Aorta (tissue), 5 donors: Measurements from ENCODE around the gene TBX6. TPM values are rescaled to one million over a fixed set of nuclear protein-coding genes. Genes with fewer than 3 reads are reported as not detected.

Experiments used
- ATAC-seq: fragments of 200-7000 bp; cut with Tn5 transposase; one replicate; pipeline ENCODE4 v1.9.1; 2022; ENCODE audit warnings: moderate library complexity; ENCODE audit not compliant: low FRiP score
- DNase-seq, 2 donors: peaks; one replicate each; pipeline ENCODE4 v3.0.0-alpha.2; 2020
- H3K27ac ChIP-seq, 2 donors: one replicate each; pipeline ENCODE4 v1.5.1; 2013; ENCODE audit warnings: low read length in 2 of 2, mild to moderate bottlenecking in 2 of 2, moderate library complexity in 2 of 2, control low read depth in 1 of 2, inconsistent platforms in 1 of 2, low read depth in 1 of 2
- H3K27me3 ChIP-seq, 2 donors: one replicate each; pipeline ENCODE4 v1.6.1; 2013; ENCODE audit warnings: control low read depth in 1 of 2, low read length in 1 of 2, mild to moderate bottlenecking in 1 of 2, moderate library complexity in 1 of 2; ENCODE audit not compliant: insufficient read depth in 2 of 2, control insufficient read depth in 1 of 2
- H3K36me3 ChIP-seq, 2 donors: one replicate each; pipeline ENCODE4 v1.6.1; 2013; ENCODE audit warnings: control low read depth in 1 of 2, low read length in 1 of 2, mild to moderate bottlenecking in 1 of 2; ENCODE audit not compliant: insufficient read depth in 2 of 2, control insufficient read depth in 1 of 2
- H3K4me1 ChIP-seq, 2 donors: one replicate each; pipeline ENCODE4 v1.6.1; 2013; ENCODE audit warnings: low read length in 2 of 2, control low read depth in 1 of 2, mild to moderate bottlenecking in 1 of 2, moderate library complexity in 1 of 2; ENCODE audit not compliant: insufficient read depth in 2 of 2, control insufficient read depth in 1 of 2
- H3K4me3 ChIP-seq, 2 donors: one replicate each; pipeline ENCODE4 v1.5.1; 2013; ENCODE audit warnings: low read length in 2 of 2, control low read depth in 1 of 2, mild to moderate bottlenecking in 1 of 2
- H3K9me3 ChIP-seq: one replicate; pipeline ENCODE4 v1.6.1; 2013; ENCODE audit warnings: mild to moderate bottlenecking, low read length; ENCODE audit not compliant: control insufficient read depth
- WGBS, 2 donors: extraction: QIAGEN DNeasy Blood & Tissue Kit; methylation state at CpG; one replicate each; pipeline ENCODE4 v1.1.7; 2013; 5-methylcytosine and 5-hydroxymethylcytosine counted together
- intact Hi-C, 2 donors: fragments of 100-400 bp; cut with DNase I; formaldehyde crosslinking; loops; one replicate each; pipeline versions ENCODE4 v1.14.2 to v1.15.0; 2022
- polyA plus RNA-seq, 2 donors: library from polyadenylated mRNA; stranded (reverse); fragments of 200-250 nt; gene quantifications; one replicate each; pipeline ENCODE4 v1.2.3, GENCODE V29; 2013
- total RNA-seq, 2 donors: library from RNA; stranded (reverse); fragmentation: NEBNext Ultra II Directional; extraction: Animal tissue kit (Norgen Biotek cat#: 25700); gene quantifications; one replicate each; pipeline ENCODE4 v1.2.1, GENCODE V29; 2021
- donor health status: healthy with polysubstance abuse.
- donor health status: Bipolar disorder and iron deficiency.
- donor health status: DM: no; HTN: no; CAD: no.
- donor health status: DM: no; HTN: no; CAD: no.
- donor health status: DM: yes; HTN: yes; CAD: no.

Gene TBX6
- total and polyA plus RNA-seq, 4 donors, result 0.62 to 1.7 (median 1.4) TPM; not detected in 1

DNA sequence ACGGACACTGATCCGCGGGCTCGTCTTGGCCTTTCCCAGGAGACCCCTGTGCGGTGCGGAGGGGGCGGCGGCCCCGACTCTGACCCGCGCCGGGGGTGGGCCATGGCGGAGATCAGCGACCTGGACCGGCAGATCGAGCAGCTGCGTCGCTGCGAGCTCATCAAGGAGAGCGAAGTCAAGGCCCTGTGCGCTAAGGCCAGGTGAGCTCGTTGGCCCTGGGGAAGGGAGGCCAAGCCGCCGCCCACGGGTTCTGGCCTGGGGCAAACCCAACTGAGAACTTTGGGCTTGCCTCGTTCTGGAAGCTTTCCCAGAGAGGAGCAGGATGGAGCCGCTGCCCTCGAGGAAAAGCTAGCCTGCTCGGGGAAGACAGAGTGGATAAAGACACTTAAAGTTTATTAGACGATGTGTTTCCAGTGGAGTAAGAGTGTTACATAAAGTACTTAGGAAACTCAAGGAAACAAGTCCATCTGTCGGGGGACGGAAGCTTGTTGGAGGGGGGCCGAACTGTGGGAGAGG is 15.4 kb downstream of the TBX6 start:
- intact Hi-C loops, result no loop called here
- H3K36me3 ChIP-seq, result no peaks in the 10 kb centered on the region
- H3K27me3 ChIP-seq, result no peaks in the 10 kb centered on the region
- 2 to 3% methylated on average over 33 of the region's 33 CpGs for WGBS, 2 donors
- ATAC-seq (peak; percentile 4), DNase-seq (peak in 1 of 2 donors; percentile 78)
- H3K27ac ChIP-seq, result peak overlapping the region in 1 of 2 donors; percentile 3
- H3K9me3 ChIP-seq, result no peaks in the 10 kb centered on the region
- H3K4me1 ChIP-seq, result no peaks in the 10 kb centered on the region
- peak overlapping the region; percentile 44 to 78 for H3K4me3 ChIP-seq

DNA sequence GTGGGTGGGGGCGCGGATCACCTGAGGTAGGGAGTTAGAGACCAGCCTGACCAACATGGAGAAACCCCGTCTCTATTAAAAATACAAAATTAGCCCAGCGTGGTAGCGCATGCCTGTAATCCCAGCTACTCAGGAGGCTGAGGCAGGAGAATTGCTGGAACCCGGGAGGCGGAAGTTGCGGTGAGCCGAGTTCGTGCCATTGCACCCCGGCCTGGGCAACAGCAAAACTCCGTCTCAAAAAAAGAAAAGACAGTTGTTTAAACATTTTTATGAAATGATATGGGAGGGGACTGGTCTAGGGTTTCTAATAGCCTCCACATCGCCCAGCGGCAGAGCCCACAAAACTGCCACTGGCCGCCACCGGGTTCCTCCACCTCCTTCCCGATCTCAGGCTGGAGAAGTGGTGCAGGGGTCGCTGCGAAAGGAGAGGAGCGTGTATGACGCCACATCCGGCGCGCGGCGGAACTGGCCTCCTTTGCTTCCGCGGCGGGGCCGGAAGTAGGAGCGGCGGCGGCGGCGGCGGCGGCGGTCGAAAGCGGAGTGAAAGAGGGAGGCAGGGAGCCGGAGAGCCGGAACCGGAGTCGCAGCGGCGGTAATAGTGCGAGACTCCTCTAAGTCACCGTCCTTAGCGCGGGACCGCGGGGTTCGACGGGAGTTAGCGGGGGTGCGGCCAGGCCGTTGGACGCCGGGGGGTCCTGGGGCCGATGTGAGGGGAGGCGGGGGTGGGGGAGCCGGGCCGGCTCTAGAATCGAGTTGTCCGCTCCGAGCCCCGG is 16.0 kb downstream of the TBX6 start, which contains the start of gene PPP4C:
Gene PPP4C, plus strand, starts transcription at position 492 of the 773 bp plus-strand sequence. CDS start 384 bp downstream, outside the sequence.
- Histone ChIP-seq H3K4me3 (peak within 1 kb of the TSS; percentile 44 to 78), H3K27ac (peak within 1 kb of the TSS; percentile 61 to 69), H3K27me3 (no peaks in the 10 kb centered on the region), H3K9me3 (no peaks in the 10 kb centered on the region), H3K36me3 (no peaks in the 10 kb centered on the region), H3K4me1 (no peaks in the 10 kb centered on the region)
- intact Hi-C loops, result no loop called here
- WGBS, 2 donors, result 2% methylated on average over 50 to 67 of the region's 67 CpGs
- ATAC-seq (peak; percentile 96), DNase-seq (peak; percentile 94 to 97)

DNA sequence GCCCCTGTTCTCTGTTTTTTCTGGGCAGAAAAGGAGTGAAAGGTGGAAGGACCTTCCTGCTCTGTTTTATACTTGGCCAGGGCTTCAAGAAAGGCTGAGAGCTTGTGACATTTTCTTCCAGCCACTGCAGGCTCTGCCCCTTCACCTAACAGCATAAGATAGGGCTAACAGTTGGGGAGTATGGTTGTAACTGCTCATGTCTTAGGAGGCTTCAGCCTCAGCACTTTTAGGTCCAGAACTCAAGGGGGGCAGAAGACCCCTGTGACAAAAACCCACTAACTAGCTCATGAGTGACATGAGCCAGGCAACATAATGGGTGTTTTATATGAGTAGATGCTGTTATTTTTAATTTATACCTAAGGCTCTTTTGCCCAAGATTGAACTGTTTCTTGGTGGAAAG is 21.2 kb downstream of the TBX6 start:
- no peaks in the 10 kb centered on the region for H3K27me3 ChIP-seq
- no peak overlapping the region for H3K4me3 ChIP-seq
- intact Hi-C loops, result no loop called here
- no peaks in the 10 kb centered on the region for H3K9me3 ChIP-seq
- no peak for DNase-seq
- H3K4me1 ChIP-seq, result no peaks in the 10 kb centered on the region
- no peak overlapping the region for H3K27ac ChIP-seq
- peaks cover 0 to 14% of the 10 kb centered on the region in 2 donors for H3K36me3 ChIP-seq
- ATAC-seq, result no peak

DNA sequence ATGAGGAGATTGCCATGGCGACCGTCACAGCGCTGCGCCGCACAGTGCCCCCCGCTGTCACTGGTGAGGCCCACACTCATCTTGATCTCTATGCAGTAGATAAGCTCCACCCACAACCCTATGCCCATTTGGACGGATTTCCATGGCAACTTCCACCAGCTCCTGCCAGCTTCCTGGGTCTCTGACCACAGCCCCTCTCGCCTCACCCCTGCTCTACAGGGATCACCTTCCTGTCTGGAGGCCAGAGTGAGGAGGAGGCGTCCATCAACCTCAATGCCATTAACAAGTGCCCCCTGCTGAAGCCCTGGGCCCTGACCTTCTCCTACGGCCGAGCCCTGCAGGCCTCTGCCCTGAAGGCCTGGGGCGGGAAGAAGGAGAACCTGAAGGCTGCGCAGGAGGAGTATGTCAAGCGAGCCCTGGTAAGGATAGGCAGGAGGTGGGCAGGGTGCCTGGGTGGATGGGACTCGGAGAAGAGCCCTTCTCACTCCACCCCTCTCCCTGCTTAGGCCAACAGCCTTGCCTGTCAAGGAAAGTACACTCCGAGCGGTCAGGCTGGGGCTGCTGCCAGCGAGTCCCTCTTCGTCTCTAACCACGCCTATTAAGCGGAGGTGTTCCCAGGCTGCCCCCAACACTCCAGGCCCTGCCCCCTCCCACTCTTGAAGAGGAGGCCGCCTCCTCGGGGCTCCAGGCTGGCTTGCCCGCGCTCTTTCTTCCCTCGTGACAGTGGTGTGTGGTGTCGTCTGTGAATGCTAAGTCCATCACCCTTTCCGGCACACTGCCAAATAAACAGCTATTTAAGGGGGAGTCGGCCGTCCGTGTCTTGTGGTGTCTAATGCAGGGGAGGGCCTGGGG is 21.9 kb downstream of the TBX6 start:
- Histone ChIP-seq H3K27ac (no peak overlapping the region), H3K4me3 (no peak overlapping the region), H3K9me3 (no peaks in the 10 kb centered on the region), H3K27me3 (no peaks in the 10 kb centered on the region), H3K4me1 (no peaks in the 10 kb centered on the region), H3K36me3 (peaks cover 0 to 14% of the 10 kb centered on the region in 2 donors)
- DNase-seq (peak in 1 of 2 donors; percentile 68), ATAC-seq (no peak)
- 72 to 74% methylated on average over 31 of the region's 31 CpGs for WGBS, 2 donors
- intact Hi-C loops, result loop anchor here in 1 of 2 donors (10.0 kb wide), 1 partner anchor 335 kb away; the partner anchor contains the start of gene ZNF771

DNA sequence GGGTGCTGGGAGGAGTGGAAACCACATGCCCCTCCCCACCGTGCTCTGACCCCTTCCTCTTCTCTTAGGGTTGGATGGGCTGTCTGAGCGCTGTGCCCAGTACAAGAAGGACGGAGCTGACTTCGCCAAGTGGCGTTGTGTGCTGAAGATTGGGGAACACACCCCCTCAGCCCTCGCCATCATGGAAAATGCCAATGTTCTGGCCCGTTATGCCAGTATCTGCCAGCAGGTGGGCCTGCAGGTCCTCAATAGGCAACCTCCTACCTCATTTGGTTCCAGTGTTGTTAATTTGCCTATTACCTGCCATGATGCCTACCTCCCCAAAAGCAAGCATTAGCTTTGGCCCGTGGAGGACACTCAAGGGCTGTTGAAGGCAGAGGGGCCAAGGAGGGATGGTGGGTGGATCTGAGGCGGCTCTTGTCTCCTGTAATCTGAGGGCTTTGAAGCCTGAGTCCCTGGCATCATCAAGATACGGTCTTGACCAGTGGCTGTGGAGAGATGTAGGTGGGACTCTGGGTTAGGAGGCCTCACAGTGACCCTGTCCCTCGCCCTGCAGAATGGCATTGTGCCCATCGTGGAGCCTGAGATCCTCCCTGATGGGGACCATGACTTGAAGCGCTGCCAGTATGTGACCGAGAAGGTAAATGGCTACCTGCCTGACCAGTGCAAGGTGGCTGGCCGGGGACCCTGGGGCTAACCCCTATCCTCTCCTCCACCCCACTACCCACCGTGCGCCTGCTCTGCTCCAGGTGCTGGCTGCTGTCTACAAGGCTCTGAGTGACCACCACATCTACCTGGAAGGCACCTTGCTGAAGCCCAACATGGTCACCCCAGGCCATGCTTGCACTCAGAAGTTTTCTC is 22.7 kb downstream of the TBX6 start:
- Histone ChIP-seq H3K9me3 (no peaks in the 10 kb centered on the region), H3K27me3 (no peaks in the 10 kb centered on the region), H3K27ac (no peak overlapping the region), H3K36me3 (peaks cover 0 to 14% of the 10 kb centered on the region in 2 donors), H3K4me3 (no peak overlapping the region), H3K4me1 (no peaks in the 10 kb centered on the region)
- intact Hi-C loops, result loop anchor here in 1 of 2 donors (10.0 kb wide), 1 partner anchor 336 kb away; the partner anchor contains the start of gene ZNF771
- ATAC-seq (no peak), DNase-seq (no peak)
- 76 to 79% methylated on average over 17 of the region's 17 CpGs for WGBS, 2 donors

DNA sequence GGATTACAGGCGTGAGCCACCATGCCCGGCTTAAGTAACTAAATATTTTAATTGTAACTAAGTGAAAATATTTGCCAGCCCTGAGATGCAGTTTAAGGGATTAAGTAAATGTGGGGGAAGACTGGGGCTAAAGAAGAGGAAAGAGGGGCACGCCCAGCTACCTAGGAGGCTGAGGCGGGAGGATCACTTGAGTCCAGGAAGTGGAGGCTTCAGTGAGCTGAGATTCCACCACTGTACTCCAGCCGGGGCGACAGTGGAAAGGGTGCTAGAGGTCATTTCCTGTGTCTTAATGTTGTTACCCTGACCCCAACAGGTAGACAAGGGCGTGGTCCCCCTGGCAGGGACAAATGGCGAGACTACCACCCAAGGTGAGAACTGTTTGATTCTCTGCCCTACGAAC is 23.4 kb downstream of the TBX6 start:
- Histone ChIP-seq H3K4me3 (no peak overlapping the region), H3K27me3 (no peaks in the 10 kb centered on the region), H3K4me1 (no peaks in the 10 kb centered on the region), H3K36me3 (peaks cover 0 to 14% of the 10 kb centered on the region in 2 donors), H3K27ac (no peak overlapping the region), H3K9me3 (no peaks in the 10 kb centered on the region)
- intact Hi-C loops, result loop anchor here in 1 of 2 donors (10.0 kb wide), 1 partner anchor 336 kb away; the partner anchor contains the start of gene ZNF771
- 81 to 84% methylated on average over 9 of the region's 9 CpGs for WGBS, 2 donors
- DNase-seq (no peak), ATAC-seq (no peak)

DNA sequence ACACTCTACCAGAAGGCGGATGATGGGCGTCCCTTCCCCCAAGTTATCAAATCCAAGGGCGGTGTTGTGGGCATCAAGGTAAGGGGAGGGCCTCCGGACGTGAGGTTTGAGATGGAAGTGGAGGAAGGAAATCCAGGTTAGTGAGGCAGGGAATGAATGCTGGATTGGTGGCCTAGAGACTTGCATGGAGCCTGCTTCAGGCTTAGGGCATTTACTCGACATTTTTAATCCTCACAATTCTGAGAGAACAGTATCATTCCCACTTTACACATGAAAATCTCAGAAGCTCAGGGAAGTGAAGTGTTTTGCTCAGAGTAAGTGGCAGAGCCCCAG is 24.2 kb downstream of the TBX6 start:
- no peaks in the 10 kb centered on the region for H3K27me3 ChIP-seq
- H3K9me3 ChIP-seq, result no peaks in the 10 kb centered on the region
- H3K4me3 ChIP-seq, result no peak overlapping the region
- intact Hi-C loops, result loop anchor here in 1 of 2 donors (10.0 kb wide), 1 partner anchor 337 kb away; the partner anchor contains the start of gene ZNF771
- ATAC-seq, result no peak
- H3K4me1 ChIP-seq, result no peaks in the 10 kb centered on the region
- no peak overlapping the region for H3K27ac ChIP-seq
- no peak for DNase-seq
- H3K36me3 ChIP-seq, result peaks cover 0 to 14% of the 10 kb centered on the region in 2 donors
- 81 to 82% methylated on average over 6 of the region's 6 CpGs for WGBS, 2 donors
